NCI-H187 treated with DMSO at 0.1 percent for 48 hours (cell line): Measurements from ENCODE around the gene A3GALT2.

Experiments
- DNase-seq: peaks from one replicate; lab custom pipeline; 2025; lab: John Stamatoyannopoulos, UW

The A3GALT2 gene

DNA sequence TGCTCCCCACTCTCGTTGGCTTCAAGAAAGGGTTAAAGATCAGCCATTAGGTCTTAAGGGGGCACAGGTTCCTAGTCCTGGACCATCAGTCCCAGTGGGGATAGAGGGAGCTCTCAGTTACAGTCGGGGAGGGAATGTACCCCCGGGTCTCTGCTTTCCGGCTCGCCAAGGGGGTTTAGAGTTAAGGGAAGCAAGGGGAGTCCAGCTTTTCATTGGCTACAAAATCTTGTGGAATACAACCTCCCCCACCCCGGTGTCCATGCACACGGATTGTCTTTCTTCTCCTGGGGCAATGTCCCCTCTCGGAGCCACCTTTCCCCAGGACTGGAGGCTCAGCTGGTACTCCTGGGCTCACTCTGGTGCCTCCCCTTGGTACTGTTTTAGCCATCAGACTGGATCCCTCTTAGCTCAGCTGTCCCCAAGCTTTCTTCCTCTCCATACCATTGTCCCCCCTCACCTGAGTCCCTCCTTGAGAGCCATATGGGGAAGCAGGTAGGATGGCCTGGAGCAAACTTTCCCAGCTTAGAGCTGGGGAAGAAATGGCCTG is at the start of gene A3GALT2:
TSS of gene A3GALT2 (minus strand) at position 480 of the 547 bp plus-strand sequence. CDS start at position 480, 0 bp downstream.
- DNase-seq, result no peak

DNA sequence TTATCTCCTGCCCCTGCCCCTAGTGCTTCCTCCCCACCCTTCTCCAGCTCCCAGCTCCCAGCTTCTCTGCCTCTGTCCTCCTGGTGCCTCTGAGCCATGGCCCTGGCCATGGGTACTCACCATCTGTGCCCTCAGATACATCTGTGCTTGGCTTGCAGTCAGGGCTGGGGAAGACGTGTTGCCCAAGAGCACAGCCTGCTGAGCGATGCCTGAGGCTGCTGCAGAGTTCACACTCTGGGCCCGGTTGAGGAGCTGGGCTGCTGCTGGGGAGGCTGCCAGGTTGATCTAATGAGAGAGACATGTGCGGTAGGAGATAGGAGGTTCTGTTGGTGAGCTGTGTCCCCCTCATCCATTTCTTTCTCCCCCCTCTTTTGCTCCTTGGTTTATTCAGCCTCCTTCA is 49.4 kb upstream of the A3GALT2 start:
- DNase-seq, result no peak

DNA sequence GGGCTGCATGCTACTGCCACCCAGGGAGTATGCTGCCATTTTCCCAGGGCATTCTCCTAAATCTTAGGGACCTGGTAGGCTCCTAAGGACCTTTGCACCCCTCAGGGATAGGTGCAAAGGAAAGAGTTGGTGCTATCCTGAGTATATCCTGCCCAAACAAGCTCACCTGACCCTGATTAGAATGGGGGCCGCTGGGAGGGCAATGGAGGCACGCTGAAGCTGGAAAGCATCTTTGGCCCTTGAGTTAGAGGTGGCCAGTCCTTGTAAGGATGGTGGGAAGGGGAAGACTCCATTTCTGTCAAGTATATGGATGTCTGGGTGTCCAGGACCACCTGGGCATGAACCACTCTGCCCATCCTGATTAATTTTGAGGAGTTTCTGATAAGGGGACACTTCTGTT is 48.9 kb upstream of the A3GALT2 start:
- DNase-seq, result no peak

DNA sequence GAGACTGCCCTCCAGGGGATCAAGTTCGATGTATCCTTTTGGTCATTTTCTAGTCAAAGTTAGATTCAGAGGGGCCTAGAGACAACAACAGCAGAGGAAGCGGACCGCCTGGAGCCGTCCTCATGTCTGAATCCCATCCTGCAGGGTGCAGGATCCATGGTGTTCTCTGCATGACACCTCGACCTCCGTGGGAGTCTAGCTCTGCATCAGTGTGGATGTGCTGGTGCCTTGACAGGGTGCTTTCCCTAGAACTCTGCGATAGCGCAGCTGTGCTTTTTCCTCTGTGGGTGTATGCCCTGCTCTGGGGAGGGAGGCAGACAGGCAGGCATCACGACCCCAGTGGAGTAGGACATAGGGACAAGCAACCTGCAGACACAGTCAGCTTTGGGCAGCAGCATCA is 48.2 kb upstream of the A3GALT2 start:
- no peak for DNase-seq

DNA sequence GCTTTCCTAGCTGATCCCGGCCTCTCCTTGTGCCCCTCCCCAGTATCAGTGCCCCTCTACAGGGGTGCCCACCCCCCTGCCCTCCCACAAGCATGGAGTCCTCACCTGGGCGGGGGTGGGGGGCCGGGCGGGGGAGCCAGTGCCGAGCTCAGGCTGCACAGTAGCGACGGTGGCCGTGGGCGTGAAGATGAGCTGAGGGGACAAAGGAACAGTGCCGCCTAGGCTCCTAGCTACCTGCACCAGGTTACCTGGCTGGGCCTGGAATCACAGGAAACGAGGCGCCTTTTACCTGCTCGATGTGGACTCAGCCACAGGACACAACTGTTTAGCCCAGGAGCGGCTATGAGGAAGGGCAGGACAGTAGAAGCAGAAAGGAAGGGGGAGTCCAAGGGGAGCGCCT is 47.5 kb upstream of the A3GALT2 start:
- DNase-seq, result no peak

DNA sequence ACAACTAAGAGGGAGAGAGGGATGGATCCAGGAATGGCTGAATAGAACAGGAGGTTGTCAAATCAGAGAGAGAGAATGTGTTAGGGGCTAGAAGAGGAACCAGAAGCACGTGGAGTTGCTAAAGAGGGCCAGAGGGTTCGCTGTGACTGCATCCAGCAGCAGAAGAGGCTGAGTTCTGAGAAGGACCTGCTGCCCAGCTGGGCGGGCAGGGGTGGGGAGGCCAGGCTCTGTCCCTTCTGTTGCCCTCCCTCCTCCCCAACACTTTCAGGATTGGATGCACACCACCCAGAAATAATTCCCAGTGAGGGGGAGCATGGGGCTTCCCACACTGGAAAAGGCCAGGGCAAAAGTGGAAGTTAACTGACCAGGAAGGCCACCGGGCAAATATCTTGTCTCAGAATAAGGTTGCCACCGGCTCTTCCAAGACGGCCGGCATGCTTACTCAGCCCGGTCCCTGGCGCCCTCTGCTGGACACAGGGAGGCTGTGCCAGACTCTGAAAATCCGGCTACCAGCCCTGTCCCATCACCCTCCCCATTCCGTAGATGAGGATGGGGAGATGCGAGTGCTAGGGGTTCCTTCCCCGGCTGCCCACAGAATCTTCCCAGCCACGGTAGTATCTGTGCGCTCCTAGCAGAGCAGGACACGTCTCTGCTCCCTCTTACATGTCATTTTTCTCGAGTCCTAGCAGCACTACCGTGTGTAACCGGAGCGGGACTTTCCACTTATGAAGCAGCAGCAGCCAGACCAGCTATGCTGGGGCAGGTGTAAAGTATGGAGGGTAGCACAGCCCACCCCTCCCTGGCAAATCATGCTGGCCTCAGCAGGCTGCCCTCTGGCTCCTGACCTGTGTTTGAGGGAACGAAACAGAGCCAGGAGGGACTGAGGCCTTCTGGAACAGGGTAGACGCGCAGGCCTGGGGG is 46.8 kb upstream of the A3GALT2 start:
- DNase-seq, result no peak

DNA sequence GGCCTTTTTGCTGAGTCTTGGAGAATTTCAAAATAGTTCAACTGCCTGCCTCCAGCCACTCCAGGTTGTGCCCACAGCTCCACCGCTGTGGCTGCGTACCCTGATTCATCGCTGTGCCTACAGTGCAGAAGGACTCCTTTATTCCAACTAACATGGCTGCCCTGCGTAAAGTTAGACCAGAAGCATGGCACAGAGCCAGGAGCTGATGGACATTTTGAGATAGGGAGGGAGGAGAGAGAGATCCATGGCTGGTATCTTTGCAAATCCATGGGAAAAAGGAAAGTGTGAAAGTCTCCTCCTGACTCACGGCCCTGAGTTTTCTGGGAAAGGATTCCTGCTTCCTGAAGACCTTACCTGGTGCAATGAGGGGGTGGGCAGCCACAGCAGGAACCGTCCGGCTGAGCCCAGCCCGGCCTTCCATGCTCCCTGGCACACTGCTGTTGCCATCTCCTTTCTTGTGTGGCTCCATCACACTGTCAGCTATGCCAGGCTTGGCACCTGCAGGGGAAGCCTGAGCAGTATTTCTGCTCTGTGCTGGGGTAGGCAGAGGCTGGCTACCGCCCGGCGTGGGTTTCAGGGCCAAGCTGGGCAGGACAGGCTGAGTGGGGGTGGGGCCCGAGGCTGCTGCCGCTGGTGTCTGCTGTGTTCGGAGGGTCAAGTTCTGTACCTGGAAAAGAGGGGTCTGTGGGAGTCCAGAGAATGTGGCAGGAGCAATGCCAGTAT is 46.0 kb upstream of the A3GALT2 start:
- DNase-seq, result no peak

DNA sequence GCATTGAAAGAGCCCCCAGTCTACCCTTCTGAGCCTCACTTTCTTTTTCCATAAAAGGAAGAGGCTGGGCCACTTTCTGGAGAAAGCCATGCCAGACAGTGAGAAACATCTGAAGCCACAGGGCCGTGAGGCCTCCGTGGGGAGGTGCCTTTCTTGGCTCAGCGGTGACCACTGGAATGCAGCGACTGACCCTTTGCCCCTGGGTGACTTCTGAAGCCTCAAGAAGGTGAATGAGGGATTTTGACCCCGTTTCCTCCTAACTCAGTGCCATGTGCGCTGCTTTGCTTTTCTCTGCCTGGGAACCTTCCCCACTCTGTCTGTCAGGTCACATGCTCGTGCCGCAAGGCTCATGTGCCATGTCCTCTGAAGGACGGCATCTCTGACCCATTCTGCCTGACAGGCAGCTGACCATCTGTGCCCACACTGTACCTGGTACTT is 44.7 kb upstream of the A3GALT2 start:
- no peak for DNase-seq

DNA sequence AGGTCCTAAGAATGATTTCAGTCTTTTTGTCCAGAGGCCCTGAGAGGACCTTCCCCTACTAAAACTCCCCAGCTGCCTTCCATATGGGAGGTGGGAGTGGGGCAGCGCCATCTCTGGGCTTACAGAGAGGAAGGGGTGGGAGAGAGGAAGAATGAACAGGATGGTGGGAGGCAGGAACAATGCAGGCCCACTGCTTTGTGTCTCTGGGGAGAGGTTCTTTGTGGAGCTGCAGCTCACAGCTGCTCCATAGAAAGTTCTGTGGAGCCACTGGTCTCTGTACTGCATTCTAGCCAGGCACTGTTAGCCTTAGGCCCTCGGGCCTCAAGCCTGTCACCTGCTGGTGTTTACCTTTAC is 43.6 kb upstream of the A3GALT2 start:
- DNase-seq, result no peak

DNA sequence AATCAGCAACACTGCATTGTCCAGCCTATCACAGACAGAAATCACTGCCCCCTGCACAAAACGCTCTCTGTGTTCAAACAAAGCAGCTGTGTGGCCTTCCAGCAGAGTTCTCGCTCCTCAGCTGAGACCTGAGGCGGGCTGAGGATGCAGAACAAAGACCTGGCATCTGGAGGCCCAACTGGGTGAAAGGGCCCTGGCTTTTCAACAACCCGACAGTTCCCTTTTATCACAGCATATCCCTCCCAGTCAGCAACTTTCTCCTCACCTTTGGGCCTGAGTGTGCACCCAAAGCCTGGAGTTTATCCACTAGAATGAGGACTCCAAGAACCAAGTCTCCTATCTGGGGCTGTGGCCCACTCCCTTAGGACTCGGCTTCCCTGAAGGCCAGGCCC is 42.6 kb upstream of the A3GALT2 start:
- no peak for DNase-seq

DNA sequence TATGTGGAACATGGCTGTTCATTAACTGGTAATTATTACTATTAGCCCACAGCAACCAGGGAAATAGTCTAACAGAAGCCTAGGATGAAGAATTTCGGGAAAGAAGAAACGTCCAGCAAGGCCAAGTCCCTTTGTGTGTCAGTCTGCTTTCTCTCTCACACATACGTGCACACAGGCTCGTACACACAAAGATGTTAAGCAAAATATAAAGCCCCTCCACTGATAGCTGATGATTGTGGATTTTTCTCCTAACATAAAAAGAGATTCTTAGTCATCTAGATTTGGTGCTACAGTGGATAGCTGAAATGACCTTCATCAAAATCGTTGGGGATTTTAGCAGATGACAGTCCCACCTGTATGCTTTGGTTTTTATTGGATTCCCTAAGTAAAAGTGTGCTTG is 42.1 kb upstream of the A3GALT2 start:
- no peak for DNase-seq

DNA sequence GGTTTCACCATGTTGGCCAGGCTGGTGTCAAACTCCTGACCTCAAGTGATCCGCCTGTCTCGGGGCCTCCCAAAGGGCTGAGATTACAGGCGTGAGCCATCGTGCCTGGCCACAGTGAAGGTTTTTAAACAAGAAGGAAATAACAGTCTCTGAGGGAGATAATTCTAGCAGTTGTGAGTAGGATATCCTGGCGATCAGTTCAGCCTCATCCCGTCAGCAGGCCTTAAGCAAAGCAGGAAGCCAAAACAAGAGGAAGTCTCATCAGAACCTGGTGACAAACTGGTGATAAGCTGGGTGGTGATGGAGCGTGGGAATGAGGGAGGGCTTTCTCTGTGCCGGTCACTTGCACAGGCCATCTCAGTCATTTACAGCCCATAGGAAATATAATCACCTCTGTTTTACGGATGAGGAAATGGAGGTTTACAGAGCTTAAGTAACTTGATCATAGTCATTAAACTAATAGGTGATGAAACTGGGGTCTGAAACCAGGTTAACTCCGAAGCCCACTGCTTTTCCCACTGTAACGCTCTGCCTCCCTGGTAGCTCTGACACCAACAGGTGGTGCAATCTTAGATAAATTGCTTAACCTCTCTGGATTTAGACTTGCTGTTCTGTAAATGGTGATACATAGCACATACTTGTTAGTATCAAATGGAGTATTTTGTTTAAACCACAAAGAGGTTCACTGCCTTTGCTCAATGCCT is 40.8 kb upstream of the A3GALT2 start:
- DNase-seq, result no peak

DNA sequence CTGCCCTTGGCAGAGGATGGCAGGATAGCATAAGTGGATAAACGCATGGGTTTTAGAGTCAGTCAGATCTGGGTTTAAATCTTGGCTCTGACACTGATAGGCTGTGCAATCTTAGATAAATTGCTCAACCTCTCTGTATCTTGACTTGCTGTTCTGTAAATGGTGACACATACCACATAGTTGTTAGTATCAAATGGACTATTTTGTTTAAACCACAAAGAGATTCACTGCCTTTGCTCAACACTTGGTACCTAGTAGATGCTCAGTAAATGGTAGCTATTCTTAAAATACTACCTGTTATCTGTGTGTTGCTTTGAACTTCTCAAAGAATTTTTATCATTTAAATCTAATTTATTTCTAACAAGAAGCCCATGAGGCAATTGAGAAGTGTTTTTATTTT is 39.5 kb upstream of the A3GALT2 start:
- DNase-seq, result no peak

DNA sequence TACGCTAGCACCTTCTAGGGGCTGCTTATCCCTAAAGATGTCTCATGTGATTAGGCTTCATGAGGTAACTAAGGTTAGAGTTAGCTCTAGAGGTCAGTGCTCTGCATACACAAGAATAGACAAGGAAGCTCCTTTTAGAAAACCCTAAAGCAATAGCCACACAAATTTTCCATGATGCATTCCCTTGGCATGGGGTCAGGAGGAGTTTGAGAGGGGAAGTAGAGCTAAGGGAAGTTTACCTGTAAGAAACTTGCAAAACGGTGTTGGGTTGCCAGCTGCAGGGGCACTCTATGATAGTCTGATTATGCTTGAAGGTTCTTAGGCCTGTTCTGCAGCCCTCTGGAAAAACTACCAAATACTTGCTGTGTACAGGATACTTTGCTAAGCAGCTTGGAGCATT is 39.0 kb upstream of the A3GALT2 start:
- no peak for DNase-seq

DNA sequence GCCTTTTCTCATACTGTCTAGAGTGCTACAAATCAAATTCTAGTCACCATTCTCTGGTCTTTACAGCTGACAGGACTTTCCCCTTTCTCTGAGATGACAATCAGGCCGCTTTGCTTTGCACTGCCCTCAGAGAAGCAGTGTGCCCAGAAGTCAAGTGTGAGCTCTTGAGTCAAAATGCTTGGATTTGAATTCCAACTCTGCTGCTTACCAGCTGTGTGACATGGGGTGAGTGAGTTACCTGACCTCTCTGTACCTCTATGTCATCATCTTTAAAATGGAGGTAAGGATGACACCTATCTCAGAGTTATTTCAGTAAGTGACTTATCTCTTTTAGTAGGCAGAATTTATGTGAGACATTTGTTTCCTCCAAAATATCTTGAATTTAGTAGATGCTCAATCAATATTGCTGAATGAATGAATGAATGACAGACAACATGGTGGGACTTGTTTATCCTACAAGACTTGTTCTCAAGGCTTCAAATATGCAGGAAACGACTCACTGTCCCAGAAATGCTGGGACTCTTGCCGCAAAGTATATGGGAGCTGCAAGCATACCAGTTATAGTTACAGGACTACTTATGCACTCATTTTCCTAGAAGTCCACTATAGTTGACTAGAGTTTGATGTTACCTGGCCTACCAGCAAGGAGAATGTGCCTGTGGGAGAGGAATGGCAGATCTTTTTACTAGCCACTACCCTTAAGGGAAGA is 38.1 kb upstream of the A3GALT2 start:
- DNase-seq, result no peak

DNA sequence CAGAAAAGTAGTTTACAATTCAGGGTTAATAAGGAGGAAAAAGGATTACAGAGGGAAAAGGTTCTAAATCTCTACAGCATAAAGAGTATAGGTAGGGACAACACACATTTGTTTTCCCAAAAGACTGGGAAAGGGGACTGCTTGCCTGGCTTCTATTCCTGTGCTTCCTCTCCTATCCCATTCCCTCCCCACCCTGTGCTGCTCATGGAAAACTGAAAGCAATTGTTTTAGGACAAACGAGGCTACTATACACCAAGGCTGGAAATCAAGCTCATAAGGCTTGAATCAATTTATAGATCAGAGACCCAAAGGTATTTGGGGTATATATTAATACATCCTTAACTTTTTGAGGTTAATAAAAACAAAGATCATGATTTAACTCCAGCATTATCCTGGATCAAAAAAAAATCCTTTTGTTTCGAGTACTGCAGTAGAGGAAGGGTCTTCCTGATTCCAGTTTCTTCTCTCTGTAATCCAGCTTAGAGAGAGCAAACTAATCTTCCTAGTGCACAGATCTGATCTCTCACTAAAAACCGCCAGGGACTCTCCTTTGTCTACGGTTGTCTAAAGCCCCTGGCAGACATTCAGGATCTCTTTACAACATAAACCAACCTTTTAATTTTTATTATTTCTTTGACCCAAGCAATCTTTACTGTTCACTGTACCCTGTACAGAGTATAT is 37.4 kb upstream of the A3GALT2 start:
- DNase-seq, result no peak

DNA sequence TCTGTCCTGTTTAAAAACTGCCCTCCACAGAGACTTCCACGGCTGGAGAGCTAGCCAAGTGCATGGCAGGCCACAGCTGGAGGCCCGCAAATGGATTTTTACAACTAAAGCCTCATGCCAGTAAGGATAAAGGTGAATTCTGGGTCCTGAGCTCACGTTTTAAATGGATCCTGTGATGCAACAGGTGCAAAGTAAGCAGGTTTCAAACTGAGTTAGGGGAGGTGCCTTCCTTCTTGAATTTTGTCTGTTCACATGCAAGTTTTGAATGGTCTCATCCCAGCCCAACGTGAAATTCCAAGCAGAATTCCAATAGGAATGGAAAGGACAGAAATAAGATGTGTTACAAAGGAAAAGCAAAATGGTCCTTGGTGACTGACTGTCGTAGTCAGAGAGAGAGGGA is 36.2 kb upstream of the A3GALT2 start:
- DNase-seq, result no peak

DNA sequence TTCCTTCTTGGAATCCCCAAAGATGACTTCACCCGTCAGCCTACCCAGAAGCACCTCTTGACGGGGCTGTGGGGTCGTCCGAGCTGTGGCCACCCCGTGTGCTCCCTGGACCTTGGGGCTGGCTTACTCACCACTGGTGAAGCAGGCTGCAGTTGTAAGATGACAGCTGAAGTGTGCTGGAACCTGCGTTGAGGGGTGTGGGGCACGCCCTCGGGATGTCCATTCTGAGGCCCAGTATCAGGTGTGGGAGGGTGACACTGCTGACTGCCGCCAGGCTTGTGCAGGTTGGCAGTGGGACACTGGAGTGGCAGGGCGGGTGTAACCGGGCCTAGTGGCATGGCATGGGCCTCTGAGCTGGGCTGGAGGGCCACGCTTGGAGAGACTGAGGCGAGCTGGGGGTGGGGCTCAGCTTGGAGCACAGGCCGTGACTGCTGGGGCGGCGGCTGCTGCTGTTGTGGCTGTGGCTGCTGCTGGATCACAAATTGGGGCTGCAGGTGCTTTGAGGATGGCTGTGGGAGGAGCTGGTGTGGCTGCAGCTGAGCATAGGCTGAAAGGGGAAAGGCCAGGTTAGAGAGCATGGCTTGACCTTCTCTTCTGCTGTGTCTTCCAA is 33.9 kb upstream of the A3GALT2 start:
- DNase-seq, result no peak

DNA sequence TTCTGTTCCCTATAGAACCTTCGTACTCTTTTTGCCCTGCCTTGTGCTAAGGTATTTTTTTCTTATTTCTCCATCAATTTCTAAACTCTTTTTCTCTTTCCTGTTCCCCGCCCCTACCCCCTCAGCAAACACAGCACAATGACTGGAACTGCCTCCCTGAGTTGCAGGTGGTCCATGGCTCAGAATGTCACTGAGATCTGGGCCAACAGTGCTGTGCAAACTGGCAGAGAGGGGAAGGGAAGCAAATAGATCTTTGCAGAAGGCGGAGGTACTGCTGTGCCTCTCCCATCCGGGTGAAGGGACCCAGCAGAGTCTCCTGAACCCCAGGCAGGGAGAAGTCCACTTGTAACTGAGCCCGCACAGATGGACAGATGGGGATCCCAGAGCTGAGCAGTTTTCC is 32.6 kb upstream of the A3GALT2 start:
- DNase-seq, result no peak

DNA sequence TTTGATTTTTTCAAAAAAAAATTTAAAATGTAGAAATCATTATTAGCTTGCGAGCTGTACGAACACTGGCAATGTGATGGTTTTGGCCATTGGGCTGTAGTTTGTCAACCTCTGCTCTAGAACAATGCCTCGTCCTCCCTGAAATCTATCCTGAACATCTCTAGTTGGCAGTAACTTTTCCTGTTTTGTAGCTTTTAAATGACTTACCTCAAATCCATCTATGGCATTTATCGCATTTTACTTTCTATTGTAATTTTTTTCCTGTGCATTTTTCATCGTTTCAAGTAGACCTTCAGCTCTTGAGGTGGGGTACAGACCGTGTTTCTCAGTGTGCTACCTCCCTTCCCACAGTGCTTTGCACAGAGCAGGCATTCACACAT is 30.4 kb upstream of the A3GALT2 start:
- DNase-seq, result no peak
